HCT116 (cell line): ENCODE results near the gene NHLRC1.

Source experiments
- RAD21 ChIP-seq: IDR thresholded peaks from 2 replicates; pipeline ENCODE4 v1.6.1; 2012; ENCODE audit warnings: low read depth, mild to moderate bottlenecking
- SRF ChIP-seq: IDR thresholded peaks from 2 replicates; pipeline ENCODE4 v1.6.1; 2012; ENCODE audit warnings: low read depth
- TF ChIP-seq, protein P1 (sequence below), 3 experiments: fragments of 200-600 bp in 1 of 3; sonication (generic) in 1 of 3; IDR thresholded peaks in 2 of 3; conservative IDR thresholded peaks in 1 of 3; 2 replicates each; pipeline ENCODE4 v1.5.1; 2012 to 2017; ENCODE audit warnings: low read depth in 2 of 3, low read length in 2 of 3, antibody characterized with exemption in 1 of 3, borderline replicate concordance in 1 of 3, control low read depth in 1 of 3, mild to moderate bottlenecking in 1 of 3, mixed read lengths in 1 of 3, mixed run types in 1 of 3, moderate library complexity in 1 of 3; ENCODE audit not compliant: insufficient read depth in 1 of 3
- TF ChIP-seq, protein P2 (sequence below): IDR thresholded peaks from 2 replicates; pipeline ENCODE4 v1.6.1; 2012

DNA sequence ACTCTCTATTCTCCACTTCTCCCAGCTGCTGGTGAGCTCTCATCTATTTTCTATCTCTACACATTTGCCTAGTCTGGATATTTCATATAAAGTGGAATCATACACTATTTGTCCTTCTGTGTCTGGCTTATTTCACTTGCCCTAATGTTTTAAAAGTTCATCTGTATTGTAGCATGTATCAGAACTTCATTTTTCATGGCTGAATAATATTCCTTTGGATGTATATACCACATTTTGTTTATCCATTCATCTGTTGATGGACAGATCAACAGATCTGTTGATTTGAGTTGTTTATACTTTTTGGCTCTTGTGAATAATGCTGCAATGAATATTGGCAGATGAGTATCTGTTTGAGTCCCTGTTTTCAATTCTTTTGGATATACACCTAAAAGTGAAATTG lies 49.6 kb downstream of the NHLRC1 start:
- TF ChIP-seq, protein P1, sequence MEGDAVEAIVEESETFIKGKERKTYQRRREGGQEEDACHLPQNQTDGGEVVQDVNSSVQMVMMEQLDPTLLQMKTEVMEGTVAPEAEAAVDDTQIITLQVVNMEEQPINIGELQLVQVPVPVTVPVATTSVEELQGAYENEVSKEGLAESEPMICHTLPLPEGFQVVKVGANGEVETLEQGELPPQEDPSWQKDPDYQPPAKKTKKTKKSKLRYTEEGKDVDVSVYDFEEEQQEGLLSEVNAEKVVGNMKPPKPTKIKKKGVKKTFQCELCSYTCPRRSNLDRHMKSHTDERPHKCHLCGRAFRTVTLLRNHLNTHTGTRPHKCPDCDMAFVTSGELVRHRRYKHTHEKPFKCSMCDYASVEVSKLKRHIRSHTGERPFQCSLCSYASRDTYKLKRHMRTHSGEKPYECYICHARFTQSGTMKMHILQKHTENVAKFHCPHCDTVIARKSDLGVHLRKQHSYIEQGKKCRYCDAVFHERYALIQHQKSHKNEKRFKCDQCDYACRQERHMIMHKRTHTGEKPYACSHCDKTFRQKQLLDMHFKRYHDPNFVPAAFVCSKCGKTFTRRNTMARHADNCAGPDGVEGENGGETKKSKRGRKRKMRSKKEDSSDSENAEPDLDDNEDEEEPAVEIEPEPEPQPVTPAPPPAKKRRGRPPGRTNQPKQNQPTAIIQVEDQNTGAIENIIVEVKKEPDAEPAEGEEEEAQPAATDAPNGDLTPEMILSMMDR (IDR thresholded peaks at IDR 0.05 in 2 of 3, conservative IDR thresholded peaks at IDR 0.05 in 1 of 3; ENCODE audit: borderline replicate concordance in 1 of 3, insufficient read depth in 1 of 3, low read depth in 2 of 3, low read length in 2 of 3): no peak
- TF ChIP-seq SRF (no peak), RAD21 (no peak)
- TF ChIP-seq, protein P2, sequence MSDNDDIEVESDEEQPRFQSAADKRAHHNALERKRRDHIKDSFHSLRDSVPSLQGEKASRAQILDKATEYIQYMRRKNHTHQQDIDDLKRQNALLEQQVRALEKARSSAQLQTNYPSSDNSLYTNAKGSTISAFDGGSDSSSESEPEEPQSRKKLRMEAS: no peak
